HL-60/S4 treated with retinoic acid at 250 ng/mL for 4 days and 3 days (cell line): Measurements from ENCODE around the gene DPYSL3.

Experiments used
- in situ Hi-C: fragments of 300-500 bp; cut with MboI; formaldehyde crosslinking; loops from 2 replicates; pipeline ENCODE4 v1.7.0; 2022; ENCODE audit warnings: low sequenced_read_pairs

Gene DPYSL3

DNA sequence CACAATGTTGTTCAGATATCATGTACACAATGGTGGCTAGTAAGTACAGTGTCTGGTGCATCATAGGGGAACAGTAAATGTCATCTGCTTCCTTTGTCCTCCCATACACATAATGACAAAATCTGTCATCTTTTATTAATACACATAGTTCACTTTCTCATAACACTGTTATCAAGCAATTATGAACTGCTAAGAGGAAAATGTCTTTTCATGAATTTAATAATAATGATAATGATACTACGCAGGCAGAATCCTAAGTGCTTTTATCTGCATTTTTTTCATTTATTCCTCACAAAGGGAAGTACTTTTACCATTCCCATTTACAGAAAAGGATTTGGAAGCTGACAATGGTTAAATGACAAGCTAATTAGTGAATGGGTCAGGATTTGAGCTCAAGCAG is 35.7 kb downstream of the DPYSL3 start:
- in situ Hi-C loops: no loop called here

DNA sequence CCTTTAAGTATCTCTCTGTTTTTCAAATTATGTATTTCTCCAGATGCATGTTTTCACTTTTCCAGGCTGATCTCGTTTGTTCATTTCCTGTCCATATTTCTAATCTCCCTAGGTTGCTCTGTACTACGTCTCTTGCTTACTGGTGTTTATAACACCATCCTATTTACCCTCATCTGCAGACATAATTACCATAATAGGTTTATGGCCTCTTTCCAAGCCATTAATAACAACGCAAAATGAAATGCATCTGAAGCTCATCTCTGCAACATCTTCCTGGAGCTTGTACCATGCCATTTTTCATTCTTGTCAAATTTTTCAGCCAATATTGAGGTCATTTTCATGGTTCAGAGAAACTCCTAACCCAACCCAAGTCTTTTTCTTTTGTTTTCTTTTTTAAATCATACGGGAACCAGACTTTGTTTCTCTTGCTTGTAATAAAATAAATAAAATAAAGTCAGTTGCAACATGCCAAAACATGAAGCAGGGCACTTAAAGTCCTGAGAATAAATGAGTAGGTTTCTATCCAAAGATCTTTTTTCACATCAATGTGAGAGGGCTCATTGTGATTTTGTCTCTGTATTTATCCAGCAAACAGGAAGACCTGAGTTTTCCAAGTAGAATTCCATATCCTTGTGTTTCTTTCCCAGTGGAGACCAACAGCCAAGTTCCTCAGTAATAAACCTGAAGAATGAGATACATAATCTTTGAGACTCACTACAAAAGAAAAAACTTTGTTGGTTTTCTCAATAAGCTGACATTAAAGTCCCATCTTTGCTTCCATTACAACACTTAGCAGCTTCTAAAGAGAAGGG is 37.0 kb downstream of the DPYSL3 start:
- in situ Hi-C loops: no loop called here

DNA sequence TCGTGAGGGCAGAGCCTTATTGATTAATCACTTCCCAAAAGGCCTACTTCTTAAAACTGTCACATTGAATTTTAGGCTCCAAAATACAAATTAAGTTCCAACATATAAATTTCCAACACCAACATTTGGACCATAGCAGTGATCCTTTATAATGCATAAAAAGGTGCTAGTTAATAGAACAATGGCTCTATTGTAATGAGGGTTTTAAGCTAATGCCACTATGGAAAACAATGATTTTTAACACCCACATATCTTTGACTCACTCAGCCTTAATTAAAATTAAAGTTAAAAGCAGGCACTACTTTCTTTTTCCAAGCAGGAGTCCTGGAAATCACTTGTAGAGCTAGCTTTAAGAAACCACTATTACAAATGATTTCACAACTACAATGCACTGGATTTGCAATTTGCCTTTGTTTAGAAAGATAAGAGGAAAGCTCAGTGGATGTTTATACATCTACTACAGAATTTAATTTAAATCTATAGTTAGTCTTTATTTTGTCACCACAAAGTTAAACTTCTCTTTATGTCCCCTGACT is 41.8 kb downstream of the DPYSL3 start:
- in situ Hi-C loops: no loop called here

DNA sequence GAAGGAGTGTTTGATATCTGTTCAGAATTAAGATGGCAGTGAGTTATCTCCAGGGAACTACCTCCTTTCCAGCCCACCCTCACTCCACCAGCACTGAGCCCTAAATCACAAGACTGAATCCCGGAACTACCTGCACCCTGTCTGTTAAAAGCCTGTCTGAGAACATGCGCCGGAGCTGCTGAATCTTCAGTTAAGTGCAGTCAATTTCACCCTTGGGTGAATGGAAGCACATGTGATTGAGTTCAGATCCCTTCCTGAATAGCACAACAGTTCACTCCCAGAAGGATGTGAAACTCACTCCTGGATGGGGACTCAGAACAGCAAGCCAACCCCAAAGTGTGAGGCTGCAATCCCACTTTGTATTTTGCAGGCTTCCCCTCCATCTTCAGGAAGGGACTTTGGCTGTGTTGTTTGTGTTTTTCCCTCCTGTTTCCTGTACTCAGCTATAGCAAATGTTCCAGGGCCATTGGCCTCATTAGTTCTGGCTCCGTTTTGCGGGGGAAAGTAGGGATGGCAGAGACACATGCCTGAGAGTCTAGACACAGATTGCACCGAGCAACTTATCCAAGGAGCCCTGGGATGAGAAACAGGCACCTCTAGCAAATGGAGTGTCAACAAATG is 43.4 kb downstream of the DPYSL3 start:
- in situ Hi-C loops: no loop called here

DNA sequence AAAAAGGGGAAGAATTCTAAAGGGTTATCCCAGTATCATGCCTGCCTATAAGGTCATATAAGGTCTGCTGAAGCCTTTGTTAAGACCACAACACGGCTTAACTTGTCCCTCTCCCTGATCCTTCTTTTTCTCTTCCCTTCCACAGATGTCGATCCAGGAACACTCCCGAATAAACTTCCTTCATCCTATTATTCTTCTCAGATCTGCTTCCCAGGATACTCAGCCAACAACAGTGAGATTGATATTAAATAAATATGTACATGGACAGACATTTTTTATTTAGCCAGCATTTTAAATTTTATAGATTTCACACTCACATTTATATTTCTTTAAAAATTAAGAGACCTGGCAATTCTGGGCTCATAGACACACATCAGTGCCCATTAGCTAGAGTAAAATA is 44.1 kb downstream of the DPYSL3 start:
- in situ Hi-C loops: no loop called here

DNA sequence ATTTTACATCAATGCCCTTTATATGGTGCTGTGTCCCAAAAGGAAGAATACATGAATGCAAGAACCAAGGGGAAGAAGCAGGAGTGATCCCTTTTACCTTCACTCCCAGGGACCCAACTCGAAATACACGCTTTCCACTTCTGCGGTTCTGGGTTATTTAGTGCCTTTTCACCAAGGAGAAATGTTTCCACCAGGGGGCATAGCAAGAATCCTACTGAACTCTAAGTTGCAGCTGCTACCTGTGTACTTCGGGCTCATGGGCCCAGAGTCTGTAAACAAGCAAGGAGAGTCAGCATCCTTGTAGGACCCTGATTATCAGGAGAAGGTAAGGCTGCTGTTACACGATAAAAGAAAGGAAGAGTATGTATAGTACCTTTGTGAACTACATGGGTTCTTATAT is 45.7 kb downstream of the DPYSL3 start:
- in situ Hi-C loops: no loop called here

DNA sequence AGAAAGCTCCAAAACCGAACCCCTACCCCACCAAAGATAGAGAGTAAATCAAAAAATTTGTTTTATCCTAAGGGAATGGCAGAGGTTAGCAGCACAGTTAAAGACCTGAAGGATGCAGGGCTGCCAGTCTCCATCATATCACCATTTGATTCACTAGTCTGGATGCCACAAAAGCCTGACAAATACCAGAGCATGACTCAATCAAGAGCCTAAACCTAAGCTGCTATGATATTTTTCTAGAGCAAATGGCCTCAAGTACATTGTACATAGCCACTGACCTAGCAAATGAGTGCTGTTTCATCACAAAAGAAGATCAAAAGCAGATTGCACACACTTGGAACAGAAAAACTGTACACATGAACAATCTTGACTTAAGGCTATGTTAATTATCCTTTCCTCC is 48.0 kb downstream of the DPYSL3 start:
- in situ Hi-C loops: no loop called here

DNA sequence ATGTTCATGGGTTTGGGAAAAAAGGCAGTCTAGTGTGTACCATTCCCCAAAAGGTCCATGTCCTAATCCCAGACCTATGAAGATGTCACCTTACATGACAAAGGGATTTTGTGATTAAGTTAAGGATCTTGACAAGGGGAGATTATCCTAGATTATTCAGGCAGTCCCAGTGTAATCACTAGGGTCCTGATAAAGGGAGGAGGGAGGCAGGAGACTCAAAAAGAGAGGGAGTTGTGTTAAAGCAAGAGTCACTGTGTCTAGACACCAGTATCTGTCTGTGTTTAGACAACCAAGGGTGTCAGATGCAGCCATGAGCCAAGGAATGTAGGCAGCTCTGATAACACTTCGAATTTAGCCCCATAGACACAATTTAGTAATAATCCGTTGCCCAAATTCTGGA is 49.5 kb downstream of the DPYSL3 start:
- in situ Hi-C loops: no loop called here

DNA sequence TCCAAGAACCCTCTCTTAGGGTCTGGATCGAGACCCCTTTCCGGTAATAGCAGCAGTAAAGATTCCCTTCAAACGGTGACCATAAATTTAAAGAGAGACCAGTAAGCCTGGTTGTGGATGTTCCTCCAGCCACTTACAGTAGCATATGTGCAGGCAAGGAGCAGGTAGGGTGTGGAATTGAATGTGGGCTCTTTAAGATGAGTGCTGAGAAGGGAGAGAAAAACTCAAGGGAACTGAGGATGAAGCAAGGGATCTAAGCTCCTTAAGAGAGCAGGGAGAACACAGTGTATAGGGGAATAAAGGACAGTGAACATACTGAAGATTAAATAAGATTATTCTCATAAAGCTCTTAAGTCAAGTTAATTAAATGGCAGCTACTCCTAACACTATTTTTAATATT is 51.3 kb downstream of the DPYSL3 start:
- in situ Hi-C loops: no loop called here

DNA sequence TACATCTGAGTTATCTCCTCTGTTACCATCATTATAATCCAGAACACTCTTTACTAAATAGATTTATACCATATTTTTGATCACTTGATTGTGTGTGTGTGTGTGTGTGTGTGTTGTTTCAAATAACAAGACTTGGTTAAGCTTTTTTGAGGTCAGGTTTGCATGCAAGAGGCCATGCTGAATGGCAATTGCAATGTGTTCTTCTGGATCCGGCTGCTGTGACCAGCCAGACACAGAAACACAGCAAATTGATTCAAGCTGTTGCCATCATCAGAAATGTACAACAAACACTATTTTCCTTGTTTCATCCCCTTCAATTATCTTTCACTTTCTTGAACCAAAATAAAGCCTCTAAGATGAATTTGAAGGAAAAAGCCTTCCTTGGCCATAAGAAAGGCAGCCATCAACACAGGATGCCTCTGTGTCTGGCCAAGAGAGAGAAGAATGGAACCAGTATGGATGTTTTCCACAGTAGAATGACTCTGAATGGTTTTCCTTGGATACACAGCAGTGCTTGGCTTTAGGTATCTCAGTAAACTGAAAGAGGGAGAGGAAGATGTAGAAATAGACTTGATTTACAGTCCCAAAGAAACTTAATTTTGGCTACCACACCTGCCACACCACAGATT is 53.9 kb downstream of the DPYSL3 start:
- in situ Hi-C loops: no loop called here

DNA sequence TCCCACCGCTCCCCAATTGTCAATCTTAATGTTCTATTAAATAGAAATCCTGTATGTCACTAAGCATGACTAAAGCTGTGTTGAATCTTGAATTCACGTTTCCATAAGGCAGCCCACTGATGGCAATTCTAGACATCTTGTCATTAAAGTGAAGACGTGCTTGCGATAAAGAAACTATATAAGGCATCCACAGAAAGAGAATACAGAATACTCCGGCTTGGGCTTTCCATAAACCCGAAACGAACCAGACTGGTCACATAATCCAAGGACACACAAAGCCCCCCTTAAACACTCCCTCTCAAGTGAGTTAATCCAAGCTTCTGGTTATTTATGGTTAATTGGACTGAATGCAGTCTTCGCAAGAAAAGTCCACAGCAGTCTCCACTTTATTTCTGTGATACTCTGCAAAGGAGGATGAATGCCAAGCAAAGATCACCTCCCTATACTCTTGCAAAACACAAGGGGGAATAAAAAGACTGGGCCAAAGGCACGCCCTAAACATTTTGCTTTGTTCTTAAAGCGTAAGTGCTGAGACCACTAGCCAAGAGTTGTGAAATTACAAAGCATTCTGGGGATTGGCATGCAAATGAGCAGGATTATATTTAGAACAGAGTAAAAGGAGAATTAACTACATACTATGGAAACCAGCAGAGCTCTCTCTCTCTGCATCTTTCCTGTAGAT is 54.7 kb downstream of the DPYSL3 start:
- in situ Hi-C loops: no loop called here

DNA sequence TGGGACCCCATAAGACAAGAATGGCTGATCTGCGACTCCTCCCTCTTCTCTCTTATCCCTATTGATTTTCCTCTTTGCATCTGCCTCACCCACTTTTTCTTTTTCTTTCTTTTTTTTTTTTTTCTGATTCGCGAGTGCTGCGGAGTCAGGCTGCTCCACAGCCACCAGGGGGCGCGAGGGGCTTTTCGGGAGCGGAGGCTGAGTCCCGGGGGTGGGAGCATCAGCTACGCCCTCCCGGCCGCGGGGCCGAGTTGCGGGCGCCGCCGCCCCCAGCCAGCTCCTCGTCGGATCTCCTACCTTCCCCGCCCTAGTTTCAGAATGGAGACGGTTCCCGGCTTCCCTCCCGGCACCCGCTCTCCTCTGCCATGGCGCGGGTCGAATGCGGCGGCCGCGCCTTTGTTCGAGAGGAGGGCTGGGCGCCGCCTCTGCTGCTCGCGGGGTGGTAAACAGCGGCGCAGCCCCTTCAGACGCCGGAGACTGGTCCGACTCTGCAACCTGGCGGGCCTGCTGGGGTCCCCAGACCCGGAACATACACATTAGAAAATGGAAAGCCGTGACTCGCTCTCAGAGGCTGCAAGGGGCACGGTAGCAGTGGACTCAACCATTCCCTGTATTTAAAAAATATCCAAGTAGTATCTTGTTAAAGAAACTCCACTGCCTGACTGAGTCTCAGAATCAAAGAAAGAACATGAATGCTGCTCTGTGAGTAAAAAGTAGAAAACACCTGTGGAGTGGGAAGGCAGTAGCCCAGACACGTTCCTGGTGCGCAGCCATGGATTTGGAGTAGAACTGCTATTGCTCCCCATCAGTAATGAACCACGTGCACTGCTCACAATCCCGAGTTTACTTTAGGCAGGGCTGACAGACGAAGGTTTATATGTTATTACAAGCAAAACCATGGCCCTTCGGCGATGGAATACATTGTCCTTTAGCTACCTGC is 55.7 kb downstream of the DPYSL3 start:
- in situ Hi-C loops: no loop called here

DNA sequence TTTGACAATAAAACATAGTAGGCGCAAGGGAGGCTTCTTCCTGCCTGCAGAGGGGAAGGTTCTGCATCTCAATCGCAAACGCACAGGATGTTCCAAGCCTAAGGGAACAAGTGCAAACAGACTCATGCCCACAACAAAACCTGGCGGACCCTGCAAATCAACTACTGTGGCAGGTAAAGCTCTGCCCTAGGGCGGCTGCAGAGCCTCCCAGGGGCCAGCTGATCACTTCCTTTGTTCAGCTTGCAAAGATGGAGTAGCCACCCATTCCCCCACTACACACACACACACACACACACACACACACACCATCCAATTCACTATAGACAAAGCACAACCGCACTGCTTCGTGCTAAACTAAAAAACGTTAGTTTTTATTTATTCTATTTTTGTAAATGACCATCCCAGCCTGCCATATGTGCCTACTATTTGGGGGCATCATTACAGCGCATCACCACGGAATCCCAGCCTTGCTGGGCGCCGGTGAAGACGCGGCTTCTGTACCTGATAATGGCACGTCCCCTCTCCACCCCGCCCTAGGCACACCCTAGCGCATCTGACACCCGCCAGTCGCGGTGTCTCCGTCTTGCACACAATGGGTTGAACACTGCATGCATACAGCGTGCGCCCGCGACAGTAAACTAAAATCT is 57.6 kb downstream of the DPYSL3 start:
- in situ Hi-C loops: no loop called here

DNA sequence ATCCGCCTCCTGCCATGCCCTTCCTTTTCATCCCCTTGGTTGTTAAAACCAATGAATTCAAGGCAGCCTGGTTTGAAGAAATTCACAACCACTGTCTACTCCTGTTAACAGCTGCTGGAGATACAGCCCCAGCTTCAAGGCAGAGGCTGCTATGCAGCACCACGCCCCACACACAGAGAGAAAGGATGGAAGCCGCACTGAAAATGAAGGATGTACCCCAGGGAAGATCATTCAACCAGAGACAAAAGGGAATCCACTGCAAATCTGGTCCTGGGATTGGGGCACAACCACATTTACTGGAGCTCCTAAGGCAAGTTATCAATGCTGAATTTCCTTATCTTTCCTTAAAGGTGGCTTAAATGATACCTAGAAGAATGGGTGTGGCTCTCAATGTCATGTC is 58.7 kb downstream of the DPYSL3 start:
- in situ Hi-C loops: no loop called here

DNA sequence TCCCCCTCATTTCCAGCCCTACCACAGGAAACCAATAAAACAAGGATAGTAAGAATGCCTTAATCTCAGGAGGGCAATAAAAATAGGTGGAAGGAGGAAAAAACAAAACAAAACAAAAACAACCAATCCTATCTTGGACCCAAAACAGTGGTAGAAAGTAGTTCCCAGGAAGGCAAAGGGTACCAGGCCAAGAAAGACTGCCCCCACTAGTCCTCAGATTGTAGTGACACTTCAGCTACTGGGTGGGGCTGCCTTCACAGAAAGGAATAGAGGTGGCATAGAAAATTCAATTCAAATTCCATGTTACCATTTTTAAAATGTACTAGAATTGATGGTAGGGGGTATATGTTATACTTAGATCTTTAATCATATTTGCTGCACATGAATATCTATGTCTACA is 59.3 kb downstream of the DPYSL3 start:
- in situ Hi-C loops: no loop called here

DNA sequence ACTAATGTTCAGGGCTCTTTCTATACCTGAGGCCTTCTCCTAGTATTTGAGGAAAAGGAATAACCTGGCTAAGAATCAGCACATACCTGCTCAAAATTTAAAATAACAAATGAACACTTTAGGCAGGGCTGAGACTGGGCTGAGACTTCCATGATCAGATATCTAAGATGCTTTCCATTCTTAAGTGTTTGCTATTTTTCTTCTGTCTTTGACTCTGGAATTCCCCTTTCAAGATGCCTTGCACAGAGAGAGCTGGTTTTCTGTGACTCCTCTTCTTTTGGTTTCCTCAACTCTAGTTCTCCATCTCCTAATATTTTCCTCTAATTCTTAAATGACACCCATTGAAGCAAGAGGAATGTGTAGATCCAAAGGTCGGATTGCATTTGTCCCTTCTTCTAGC is 61.1 kb downstream of the DPYSL3 start:
- in situ Hi-C loops: no loop called here

DNA sequence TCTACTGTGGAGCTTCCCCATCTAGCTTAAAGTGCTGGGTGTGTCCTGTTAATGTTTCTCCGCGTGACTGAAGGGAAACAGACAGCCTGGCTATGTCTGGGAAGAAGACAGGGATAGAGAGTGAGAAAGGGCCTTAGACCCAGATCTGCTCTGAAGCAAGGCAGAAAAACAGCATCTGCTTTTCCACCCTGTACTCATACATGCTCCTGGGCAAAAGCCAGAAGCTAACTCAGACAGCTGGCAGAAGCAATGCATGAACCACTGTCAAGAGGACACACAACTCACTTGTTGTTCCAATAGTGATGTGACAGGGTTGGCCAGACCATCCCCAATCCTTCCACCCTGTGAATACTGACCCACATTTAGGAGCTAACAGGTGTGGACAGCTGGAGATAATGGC is 63.3 kb downstream of the DPYSL3 start:
- in situ Hi-C loops: no loop called here

DNA sequence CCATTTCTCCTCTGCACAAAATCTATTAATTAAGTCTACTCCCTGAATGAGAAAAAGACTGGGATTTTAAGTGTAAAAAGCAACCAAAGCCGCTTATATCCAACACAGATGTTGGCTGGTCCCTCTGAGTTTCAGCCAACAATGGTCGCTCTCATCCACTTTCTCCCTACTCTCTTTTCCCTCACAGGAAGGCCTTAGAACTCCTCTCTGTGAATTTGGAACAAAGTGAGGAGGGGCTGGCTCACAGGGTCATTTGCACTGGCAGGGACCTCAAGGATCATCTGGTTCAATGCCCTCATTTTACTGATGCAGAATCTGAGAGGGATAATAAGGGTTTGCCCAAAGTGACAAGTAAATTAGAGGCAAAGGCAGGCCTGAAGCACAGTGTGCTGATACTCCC is 64.0 kb downstream of the DPYSL3 start:
- in situ Hi-C loops: no loop called here

DNA sequence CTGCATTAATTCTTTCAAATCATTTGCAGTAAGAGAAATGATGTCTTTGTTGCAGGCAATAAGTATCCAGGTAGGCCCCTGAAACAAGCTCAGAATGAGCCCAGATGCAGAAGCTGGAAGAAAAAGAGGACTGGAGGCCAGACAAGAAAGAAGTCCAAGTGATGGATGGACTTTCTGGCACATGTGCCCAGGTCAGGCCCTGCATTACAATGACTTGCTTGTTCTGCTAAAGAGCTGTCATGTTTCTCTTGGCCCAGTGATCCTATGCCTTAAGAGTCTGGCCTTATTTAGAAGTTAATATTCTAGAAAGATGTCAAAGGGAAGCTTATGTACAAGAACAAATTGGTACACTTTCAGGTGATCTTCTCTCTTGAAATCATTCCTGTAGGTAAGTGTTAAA is 64.8 kb downstream of the DPYSL3 start:
- in situ Hi-C loops: no loop called here

DNA sequence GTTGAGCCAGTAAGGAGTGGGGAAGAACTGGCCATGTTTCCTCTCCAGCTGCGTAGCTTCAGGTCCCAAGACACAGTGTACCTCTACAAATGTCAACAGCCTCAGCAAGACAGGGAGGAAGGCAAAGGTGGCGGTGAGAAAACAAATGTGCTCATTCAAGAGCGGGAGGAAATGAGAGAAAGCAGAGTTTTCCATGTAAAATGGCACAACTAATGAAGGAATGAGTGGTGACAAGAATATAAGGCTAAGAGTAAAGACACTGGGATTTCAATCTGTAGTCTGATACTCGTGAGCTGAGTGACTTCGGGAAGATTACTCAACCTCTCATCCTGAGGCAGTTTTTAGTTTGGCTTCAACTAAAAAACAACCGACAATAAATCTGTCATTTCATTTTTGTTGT is 67.6 kb downstream of the DPYSL3 start:
- in situ Hi-C loops: no loop called here
